Measurements from ENCODE around the gene BARHL1. TPM values are rescaled to one million over a fixed set of nuclear protein-coding genes. Genes with fewer than 3 reads are reported as not detected.

Gene BARHL1
- total RNA-seq, 4 donors from 2014 or later, result not detected

DNA sequence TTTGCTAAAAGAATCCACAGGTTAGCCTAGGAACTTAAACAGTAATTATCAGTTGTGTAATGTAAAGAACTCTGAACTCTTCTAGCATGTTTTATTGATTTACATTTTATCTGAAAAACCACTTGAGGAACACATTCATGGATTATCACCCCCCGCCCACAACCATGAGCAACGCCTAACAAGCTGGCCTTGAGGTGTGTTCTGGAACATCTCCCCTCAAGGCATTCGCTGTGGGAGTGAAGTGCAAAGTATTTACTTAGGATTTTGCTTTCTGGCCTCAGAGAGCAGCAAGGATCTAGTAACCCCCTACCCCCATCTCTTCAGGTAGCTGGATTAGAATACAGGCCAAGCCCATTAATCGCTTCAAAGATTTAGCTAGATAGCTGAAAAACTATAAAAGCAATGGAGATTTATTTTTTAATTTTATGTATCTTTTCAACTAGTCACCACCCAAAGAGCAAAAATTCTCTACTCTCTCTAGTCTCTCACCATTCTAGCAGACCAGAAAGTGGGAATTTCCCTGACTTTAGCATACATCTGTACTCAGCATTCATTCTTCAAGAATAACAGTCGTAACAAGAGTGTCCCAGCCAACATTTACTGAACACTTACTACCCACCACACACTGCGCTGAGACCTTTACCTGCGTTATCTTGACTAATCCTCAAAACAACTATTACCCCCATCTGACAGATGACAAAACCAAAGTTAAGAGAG, 50.2 kb downstream of the BARHL1 start:
- intact Hi-C loops (cut with DNase I; ENCODE audit: low total_unique reads), result no loop called here
- WGBS, 2 donors (ENCODE audit: low coverage in 1 of 2), result 85 to 89% methylated on average over 7 of the region's 7 CpGs
- no peak for TF ChIP-seq EP300 (IDR thresholded peaks at IDR 0.05; ENCODE audit: low read depth)
- TF ChIP-seq, protein P1, sequence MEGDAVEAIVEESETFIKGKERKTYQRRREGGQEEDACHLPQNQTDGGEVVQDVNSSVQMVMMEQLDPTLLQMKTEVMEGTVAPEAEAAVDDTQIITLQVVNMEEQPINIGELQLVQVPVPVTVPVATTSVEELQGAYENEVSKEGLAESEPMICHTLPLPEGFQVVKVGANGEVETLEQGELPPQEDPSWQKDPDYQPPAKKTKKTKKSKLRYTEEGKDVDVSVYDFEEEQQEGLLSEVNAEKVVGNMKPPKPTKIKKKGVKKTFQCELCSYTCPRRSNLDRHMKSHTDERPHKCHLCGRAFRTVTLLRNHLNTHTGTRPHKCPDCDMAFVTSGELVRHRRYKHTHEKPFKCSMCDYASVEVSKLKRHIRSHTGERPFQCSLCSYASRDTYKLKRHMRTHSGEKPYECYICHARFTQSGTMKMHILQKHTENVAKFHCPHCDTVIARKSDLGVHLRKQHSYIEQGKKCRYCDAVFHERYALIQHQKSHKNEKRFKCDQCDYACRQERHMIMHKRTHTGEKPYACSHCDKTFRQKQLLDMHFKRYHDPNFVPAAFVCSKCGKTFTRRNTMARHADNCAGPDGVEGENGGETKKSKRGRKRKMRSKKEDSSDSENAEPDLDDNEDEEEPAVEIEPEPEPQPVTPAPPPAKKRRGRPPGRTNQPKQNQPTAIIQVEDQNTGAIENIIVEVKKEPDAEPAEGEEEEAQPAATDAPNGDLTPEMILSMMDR (IDR thresholded peaks at IDR 0.05), result no peak
- no peak for TF ChIP-seq POLR2AphosphoS5 (IDR thresholded peaks at IDR 0.05)
- TF ChIP-seq POLR2A (IDR thresholded peaks at IDR 0.05), result no peak
- H3K4me1 ChIP-seq, result peaks cover 0 to 19% (median 1%) of the 10 kb centered on the region in 4 donors
- H3K4me3 ChIP-seq, result no peak overlapping the region
- H3K9me3 ChIP-seq, result no peaks in the 10 kb centered on the region
- H3K27ac ChIP-seq, result no peak overlapping the region
- H3K36me3 ChIP-seq, result peaks cover 0 to 23% (median 4%) of the 10 kb centered on the region in 4 donors
- H3K27me3 ChIP-seq, result no peaks in the 10 kb centered on the region
- in situ Hi-C loops (cut with MboI; ENCODE audit: low pct_ligation_motif_present in 1 of 4, low pct_unique_long_range_greater_than_20kb in 1 of 4, low sequenced_read_pairs in 3 of 4), result no loop called here
- DNase-seq, result no peak

DNA sequence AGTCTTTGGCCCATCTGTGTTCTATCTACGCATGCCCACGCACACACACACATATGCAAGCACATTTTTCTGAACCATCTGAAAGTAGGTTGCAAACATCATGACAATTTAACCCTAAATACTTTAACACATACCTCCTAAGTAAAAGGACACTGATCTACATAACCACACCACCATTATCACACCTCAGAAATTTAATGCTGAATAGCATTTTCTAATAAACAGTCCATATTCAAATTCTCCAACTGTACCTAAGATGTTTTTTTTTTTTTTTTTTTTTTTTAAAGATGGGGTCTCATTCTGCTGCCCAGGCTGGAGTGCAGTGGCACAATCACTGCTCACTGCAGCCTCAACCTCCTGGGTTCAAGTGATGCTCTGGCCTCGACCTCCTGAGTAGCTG, 51.9 kb downstream of the BARHL1 start:
- H3K4me1 ChIP-seq, result peaks cover 0 to 25% (median 8%) of the 10 kb centered on the region in 4 donors
- no peak for DNase-seq
- TF ChIP-seq POLR2AphosphoS5 (IDR thresholded peaks at IDR 0.05), result no peak
- no peak for TF ChIP-seq EP300 (IDR thresholded peaks at IDR 0.05; ENCODE audit: low read depth)
- no peak for TF ChIP-seq POLR2A (IDR thresholded peaks at IDR 0.05)
- TF ChIP-seq, protein P1 (IDR thresholded peaks at IDR 0.05), result no peak
- in situ Hi-C loops (cut with MboI; ENCODE audit: low pct_ligation_motif_present in 1 of 4, low pct_unique_long_range_greater_than_20kb in 1 of 4, low sequenced_read_pairs in 3 of 4) (no loop called here), intact Hi-C loops (cut with DNase I; ENCODE audit: low total_unique reads) (no loop called here)
- no peaks in the 10 kb centered on the region for H3K27me3 ChIP-seq
- no peaks in the 10 kb centered on the region for H3K9me3 ChIP-seq
- no peak overlapping the region for H3K27ac ChIP-seq
- WGBS, 2 donors (ENCODE audit: low coverage in 1 of 2), result 96 to 100% methylated on average over 2 to 3 of the region's 3 CpGs
- H3K4me3 ChIP-seq, result no peak overlapping the region
- H3K36me3 ChIP-seq, result peaks cover 0 to 17% (median 4%) of the 10 kb centered on the region in 4 donors

DNA sequence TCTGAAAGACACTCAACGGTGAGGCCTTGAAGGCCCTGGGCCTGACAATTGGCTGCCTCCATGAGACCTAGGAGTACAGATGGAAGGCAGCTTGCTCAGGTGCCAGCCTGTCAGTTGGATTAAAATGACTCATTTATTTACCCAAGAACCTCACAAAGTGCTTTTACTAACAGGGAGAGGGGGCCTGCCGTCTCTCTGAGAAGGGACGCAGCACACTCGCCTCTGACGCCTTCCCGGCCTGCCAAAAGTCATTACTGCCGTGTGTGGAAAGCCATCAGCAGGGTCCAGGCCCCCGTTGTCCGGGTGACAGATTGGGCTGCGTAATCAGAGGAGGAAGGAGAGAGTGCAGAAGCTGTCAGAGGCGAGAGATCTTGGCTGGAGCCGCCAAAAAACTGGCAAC, 54.9 kb downstream of the BARHL1 start:
- in situ Hi-C loops (cut with MboI; ENCODE audit: low pct_ligation_motif_present in 1 of 4, low pct_unique_long_range_greater_than_20kb in 1 of 4, low sequenced_read_pairs in 3 of 4), result no loop called here

DNA sequence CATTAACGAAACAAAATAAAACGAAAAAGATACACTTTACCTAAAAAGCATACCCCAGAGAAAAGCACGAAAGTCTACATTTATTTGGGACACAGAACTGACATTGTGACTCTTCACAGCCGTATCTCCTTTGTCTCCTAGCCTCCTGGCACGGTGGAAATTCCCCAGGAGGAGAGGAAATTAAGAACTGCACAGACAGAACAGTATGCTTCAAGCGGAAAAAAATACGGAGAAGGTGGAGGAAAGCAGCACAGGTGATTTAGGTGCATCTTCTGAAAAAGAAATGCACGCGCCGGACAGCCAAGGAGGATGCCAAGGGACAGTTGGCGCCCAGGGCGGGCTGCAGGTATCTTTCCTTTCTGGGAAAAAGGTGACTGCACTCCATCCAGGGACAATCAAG, 55.4 kb downstream of the BARHL1 start:
- Histone ChIP-seq H3K27me3 (no peaks in the 10 kb centered on the region), H3K36me3 (peaks cover 0 to 11% (median 3%) of the 10 kb centered on the region in 4 donors), H3K9me3 (no peaks in the 10 kb centered on the region), H3K4me3 (no peak overlapping the region), H3K27ac (peak overlapping the region in 2 of 4 donors; percentile 36 to 44), H3K4me1 (peaks cover 0 to 26% (median 11%) of the 10 kb centered on the region in 4 donors)
- intact Hi-C loops (cut with DNase I; ENCODE audit: low total_unique reads), result no loop called here
- WGBS, 2 donors (ENCODE audit: low coverage in 1 of 2), result 71 to 74% methylated on average over 4 to 12 of the region's 12 CpGs
- in situ Hi-C loops (cut with MboI; ENCODE audit: low pct_ligation_motif_present in 1 of 4, low pct_unique_long_range_greater_than_20kb in 1 of 4, low sequenced_read_pairs in 3 of 4), result no loop called here
- no peak for DNase-seq
- no peak for TF ChIP-seq POLR2A (IDR thresholded peaks at IDR 0.05)
- TF ChIP-seq, protein P1 (IDR thresholded peaks at IDR 0.05), result no peak
- TF ChIP-seq POLR2AphosphoS5 (IDR thresholded peaks at IDR 0.05), result no peak
- no peak for TF ChIP-seq EP300 (IDR thresholded peaks at IDR 0.05; ENCODE audit: low read depth)

More for the DNA sequence above, 54.9 kb downstream of the BARHL1 start:
- no peak overlapping the region for H3K4me3 ChIP-seq
- no peaks in the 10 kb centered on the region for H3K9me3 ChIP-seq
- intact Hi-C loops (cut with DNase I; ENCODE audit: low total_unique reads), result no loop called here
- H3K4me1 ChIP-seq, result peaks cover 0 to 30% (median 11%) of the 10 kb centered on the region in 4 donors
- DNase-seq, result peak; percentile 52
- TF ChIP-seq POLR2A (IDR thresholded peaks at IDR 0.05) (no peak), EP300 (IDR thresholded peaks at IDR 0.05; ENCODE audit: low read depth) (no peak), POLR2AphosphoS5 (IDR thresholded peaks at IDR 0.05) (no peak)
- TF ChIP-seq, protein P1 (IDR thresholded peaks at IDR 0.05), result no peak
- H3K36me3 ChIP-seq, result peaks cover 0 to 11% (median 3%) of the 10 kb centered on the region in 4 donors
- H3K27ac ChIP-seq, result peak overlapping the region in 2 of 4 donors; percentile 36 to 44
- 32 to 55% methylated on average over 11 to 12 of the region's 12 CpGs for WGBS, 2 donors (ENCODE audit: low coverage in 1 of 2)
- H3K27me3 ChIP-seq, result no peaks in the 10 kb centered on the region

Data from transverse colon (tissue), 4 donors.